Tongue (tissue), 2 donors: ENCODE results near the gene CIAO1. TPM values are rescaled to one million over a fixed set of nuclear protein-coding genes. Genes with fewer than 3 reads are reported as not detected.
"Not testable (repeated sequence)": the region's sequence is repeated elsewhere in the genome, so short reads cannot be mapped to it uniquely, and the experiment has no call there.

Experiments
- DNase-seq: peaks from one replicate; pipeline ENCODE4 v3.0.0-alpha.2; 2015
- total RNA-seq: library from RNA; depleted of rRNA; stranded (reverse); fragments of >200 nt; gene quantifications from one replicate; pipeline ENCODE4 v1.2.3, GENCODE V29; 2014

The CIAO1 gene
- 74.4 TPM for total RNA-seq

DNA sequence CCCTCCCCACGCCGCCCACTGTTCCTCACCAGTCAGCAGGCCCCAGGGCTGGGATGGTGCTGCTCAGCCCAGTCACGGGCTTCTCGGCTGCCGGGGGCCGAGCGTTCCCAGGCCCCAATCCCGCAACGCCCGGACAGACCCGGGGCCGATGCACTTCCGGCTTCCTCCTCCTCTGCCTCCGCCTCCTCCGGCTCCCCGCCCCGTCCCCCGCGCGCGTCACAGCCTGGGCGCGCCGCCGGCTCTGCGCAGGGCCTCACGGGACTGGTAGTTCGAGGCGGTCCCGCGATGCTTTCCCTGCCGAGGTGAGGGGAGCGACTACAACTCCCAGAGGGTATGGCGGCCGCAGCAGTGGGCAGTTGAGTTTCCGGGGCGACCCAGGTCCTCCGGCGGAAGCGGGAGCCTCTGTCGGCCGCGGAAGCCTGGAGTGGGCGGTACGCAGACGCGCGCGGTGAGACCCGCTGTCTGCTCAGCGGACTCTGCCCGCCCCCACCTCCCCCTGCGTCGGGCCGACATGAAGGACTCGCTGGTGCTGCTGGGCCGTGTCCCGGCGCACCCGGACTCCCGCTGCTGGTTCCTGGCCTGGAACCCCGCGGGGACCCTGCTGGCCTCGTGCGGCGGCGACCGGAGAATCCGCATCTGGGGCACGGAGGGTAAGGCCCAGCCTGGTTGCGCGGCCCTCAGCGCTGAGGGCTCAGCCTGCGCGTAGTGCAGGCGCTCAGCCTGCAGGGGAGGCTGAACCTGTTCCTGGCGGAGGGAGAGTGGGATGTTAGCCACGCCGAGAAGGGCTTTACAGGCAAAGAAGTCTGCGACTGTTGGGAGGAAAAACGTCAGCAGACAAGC is at the start of gene CIAO1, which contains the start of gene TMEM127:
Gene CIAO1, plus strand, starts transcription at position 386 of the 840 bp plus-strand sequence. Its CDS starts 126 bp downstream, at position 512.
Gene TMEM127, minus strand, starts transcription at position 158 of the 840 bp plus-strand sequence. CDS start 616 bp downstream, outside the sequence.
- peak; percentile 99 for DNase-seq

DNA sequence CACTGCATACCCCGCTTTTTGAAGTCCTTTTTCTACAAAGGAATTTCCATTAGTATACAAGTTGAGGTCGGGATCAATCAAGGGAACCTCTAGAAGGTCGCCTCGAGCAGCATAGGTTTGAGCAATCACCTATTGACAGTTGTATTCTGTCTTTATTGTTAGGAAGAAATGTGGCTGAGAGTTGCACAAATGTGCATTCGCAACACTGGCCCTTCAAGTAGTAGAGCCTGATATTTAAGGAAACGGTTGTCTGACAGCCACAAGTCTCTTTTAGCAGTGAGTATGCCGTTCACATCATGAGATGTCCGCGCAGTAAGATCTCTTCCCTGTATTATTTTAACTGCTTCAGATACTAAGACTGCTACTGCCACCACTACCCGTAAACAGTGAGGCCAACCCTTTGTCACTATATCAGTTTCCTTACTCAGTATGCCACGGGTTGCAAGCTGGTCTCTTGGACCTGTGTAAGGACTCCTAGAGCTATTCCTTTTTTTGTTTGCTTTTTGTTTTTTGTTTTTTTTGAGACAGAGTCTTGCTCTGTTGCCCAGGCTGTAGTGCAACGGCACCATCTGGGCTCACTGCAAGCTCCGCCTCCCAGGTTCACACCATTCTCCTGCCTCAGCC is 47.4 kb upstream of the CIAO1 start:
- DNase-seq: no peak

DNA sequence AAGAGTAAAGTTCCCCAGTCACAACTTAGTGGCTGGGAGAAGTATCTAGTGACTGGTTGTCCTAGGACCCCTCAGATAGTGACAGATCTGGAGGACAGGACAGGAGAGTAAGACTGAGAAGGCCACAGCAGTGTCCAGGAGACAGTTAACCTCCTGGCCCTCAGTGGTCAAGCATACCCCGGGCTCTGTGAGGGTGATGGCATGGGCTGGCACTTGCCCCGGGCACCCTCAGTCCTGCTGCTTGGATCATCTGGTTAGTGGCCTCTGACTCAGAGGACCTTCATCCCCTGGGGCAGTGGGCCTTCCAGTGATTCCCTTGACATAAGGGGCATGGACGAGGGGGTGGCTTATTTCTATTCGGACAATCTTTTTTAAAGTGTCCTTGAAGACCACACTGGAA is 46.1 kb upstream of the CIAO1 start:
- not testable (repeated sequence) for DNase-seq

DNA sequence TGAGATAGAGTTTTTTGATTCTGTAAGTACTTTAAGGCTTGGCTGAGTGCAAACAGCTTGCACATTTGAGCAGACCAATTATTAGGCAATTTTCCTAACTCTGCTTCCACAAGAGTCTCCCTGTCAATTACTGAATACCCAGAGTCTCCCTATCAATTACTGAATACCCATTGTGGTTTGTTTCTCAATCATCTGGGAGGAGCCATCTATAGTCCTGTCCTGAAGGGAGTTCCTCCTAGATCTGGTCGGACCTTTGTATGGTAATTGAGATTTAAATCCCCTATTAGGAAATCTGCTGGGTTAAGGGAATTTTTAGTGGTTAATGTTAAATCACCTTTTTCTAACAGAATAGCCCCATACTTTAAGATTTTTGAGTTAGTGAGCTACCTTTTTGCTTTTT is 44.9 kb upstream of the CIAO1 start:
- not testable (repeated sequence) for DNase-seq

DNA sequence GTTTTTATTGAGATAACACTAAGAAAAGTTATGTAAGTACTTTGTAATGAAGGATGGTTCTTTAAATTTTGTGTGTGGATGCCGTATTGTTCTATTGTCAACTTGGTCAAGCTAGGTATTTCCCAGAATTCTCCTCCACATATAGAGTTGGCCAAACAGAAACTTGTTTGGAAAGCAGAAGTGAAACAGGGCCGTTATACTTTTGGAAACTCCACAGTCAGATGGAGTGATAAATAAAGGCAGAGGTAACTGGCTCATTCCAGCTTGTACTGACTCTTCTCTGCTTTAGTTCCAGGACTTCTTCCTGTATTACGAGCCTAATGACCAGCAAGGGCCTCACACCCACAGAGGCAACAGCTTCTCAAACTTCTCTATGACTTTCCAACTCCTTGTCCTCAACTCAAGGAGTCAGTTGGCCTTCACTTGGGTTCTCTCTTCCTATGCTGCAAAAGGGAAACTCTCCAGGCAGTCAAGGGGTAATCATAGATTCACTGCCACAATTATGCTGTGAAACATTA is 41.0 kb upstream of the CIAO1 start:
- DNase-seq: no peak

DNA sequence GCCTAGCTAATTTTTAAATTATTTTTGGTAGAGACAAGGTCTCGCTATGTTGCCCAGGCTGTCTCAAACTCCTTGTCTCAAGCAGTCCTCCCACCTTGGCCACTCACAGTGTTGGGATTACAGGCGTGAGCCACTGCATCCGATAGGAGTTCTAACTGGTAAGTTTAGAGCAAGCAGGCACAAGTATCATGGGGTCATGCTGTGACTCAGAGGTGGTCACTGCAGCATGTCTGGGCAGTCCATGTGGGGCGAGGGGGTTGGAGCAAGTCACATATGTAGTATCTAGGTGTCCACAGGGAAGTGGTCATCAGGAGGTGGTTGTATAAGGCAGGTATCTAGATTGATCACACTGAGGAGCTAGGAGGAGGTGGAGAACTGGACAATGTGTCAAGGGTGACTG is 34.7 kb upstream of the CIAO1 start:
- DNase-seq: no peak

DNA sequence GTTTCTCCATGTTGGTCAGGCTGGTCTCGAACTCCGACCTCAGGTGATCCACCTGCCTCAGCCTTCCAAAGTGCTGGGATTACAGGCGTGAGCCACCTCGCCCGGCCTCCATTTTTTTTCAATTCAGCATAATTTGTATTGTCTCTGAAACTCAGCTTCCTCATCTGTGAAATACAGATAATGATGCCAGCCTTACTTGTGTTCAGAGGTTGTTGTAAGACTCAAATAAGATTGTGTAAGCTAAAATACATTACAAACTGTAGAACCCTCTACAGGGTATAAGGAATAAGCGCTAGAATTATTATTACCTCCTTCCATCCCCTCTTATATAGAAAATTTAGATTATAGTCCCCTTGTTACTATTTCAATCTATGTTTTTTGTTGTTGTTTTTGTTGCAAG is 32.6 kb upstream of the CIAO1 start:
- no peak for DNase-seq

DNA sequence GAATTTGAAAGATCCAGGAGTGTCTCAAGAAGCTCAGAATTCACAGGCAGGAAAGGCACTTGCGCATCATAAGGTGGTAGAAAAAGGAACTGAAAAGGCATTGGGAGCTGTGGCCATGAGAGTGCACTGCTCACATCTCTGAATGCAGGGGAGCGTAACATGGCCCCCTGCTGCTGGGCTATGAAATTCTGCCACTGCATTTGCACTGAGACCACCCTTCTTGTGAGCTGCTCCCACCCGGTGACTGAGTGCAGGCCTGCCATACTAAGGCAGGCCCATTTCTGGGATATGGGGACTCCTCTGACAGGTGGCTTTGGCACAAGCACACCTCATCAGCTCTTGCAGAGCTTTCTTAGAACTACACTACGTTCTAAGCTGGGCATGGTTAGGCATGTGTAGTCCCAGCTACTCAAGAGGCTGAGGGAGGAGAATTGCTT is 32.1 kb upstream of the CIAO1 start:
- no peak for DNase-seq

DNA sequence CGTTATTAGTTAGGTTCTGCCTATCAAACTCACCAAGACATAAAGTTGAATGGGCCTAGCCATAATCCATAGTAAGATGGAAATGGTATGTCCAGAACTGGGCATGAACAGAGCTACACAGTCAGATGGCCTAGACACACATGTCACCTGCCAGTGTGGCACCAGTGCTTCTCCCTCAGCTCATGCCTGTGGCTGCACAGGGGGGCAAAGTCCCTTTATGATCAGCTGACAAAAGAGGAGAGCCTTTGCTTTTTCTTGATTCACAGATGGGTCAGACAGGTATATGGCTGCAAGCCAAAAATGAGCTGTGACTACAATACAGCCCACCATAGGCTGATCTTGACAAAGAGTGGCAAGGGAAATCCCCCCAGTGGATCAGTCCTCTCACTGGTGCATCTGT is 29.1 kb upstream of the CIAO1 start:
- DNase-seq: no peak

DNA sequence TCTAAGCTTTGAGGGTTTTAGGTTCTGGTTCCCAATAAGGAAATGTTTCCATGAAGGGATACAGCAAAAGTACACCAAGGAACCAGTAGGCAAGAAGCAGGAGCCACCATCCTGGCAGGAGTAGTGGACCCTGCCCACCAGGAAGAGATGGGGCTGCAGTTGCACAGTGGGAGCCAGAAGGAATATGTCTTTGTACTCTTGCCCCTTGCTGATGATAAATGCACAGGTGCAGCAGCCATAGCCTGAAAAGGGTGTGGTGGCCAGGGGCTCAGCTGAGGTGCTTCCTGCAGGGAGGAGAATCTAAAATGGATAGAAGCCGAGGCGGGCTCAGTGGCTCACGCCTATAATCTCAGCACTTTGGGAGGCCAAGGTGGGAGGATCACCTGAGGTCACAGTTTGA is 27.8 kb upstream of the CIAO1 start:
- DNase-seq: no peak

DNA sequence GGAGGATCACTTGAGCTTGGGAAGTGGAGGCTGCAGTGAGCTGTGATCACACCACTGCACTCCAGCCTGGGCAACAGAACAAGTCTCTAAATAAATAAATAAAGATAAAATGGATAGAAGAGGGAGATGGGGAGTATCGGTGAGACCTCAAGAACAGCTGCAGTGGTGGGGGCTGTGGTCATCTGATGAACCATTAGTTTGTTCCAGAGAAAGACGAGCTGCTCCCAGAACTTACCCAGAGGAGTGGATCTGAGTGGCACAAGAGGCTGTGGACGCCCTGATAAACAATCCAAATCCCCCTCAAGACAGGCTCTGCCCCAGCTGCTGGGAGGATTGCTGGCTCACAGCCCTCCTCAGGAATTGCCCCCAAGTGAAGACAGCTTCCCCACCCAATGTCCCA is 26.9 kb upstream of the CIAO1 start:
- DNase-seq: peak; percentile 57

DNA sequence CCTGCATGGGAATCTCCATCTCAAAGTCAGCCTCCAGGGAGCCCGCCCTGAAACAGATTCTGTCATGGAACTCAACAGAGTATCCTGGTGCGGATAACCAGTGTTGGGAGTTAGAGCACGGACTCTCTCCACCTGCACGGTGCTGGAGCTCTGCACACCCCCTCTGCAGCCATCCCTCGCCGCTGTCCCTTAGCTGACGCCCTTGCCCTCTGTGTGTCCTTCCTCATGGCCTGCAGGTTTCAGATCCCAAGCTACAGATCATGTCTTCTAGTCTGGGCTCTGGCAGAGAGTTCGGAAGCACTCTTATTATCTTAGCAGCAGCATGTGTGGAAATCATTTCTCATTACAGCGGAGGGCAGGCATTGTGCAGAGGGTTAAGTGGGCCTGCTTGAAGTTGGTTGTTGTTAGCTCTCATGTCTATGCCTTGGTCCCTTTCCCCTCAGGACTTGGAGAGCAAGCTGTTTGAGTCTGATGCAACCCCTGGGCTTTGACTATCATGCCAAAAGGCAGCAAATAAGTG is 26.2 kb upstream of the CIAO1 start:
- no peak for DNase-seq

DNA sequence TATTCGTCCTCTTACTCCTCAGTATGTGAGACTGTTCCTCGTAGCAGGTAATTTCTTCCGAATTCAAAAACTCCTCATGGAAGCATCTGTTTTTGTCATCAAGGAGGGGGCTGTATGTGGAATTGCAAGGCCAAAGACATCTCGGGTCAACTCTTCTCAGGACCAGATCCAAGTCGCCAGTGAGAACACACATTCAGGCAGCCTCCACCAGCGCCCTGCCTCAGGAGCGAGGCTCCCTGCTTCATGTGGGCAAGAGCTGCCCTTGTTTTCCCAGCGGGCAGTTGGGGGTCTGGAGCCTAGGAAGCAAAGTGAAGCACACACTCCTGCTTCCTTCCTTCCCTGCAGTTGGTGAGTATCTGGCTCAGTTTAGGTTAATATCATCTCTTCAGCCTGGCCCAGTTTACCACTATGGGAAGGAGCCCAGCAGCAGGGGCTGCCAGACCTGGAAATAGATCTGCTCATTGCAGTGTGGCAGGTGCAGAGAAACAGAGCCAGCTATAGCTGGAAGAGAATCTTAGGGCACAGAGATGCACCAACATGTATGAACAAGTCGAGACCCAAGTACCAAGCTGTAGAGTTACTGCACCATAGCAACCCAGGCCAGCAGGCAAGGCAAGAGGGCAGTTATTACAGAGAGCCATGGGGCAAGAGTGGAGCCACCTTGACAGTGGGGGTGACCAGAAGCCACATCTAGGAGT is 25.5 kb upstream of the CIAO1 start:
- peak; percentile 38 for DNase-seq

DNA sequence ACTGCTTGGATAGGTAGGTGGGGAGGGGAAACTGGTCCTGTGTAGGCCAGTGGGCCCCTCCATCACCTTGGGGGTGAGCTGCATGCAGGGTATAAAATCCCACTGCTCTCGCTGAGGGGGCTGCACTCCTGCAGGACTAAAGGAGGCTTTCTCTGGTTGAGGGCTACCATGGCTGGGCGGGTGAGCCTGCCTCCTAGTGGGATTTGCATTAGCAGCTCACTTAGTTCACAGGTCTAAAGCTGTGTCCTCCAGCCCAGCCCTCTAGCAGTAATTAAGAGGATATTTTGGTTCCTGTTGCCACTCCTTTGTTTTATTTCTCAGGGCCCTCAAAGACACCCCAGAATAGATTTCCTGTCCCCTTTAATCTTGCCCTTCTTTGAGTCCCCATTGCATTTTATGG is 24.8 kb upstream of the CIAO1 start:
- DNase-seq: no peak

DNA sequence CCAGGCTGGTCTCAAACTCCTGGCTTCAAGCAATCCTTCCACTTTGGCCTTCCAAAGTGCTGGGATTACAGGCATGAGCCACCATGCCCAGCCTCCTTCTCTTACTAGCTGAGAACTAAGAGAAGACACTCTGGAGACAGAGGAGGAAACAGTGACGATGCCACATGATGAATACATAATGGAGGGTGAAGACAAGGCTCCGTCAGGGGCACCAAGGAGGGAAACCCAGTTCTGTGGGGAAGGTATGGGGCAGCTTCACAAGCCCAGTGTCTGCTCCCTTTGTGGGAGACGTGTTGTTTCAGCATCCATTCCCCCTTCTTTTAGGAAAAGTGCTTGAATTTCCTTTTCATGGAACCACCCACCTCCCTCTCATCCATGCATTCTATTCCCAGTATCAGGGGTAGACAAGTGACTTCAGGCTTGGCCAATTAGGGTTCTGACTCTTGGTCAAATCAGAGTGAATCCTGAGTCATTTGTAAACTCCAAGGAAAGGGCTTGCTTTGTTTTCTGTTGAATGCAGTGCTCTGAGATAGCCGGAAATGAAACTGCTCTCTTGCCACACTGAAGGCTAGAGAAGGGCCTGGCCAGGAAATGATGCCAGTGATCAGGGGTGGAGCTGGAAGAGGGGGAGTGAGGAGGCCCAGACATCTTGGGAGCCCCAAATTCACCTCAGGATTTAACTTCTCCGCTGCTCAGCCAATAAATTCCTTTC is 24.0 kb upstream of the CIAO1 start:
- no peak for DNase-seq

DNA sequence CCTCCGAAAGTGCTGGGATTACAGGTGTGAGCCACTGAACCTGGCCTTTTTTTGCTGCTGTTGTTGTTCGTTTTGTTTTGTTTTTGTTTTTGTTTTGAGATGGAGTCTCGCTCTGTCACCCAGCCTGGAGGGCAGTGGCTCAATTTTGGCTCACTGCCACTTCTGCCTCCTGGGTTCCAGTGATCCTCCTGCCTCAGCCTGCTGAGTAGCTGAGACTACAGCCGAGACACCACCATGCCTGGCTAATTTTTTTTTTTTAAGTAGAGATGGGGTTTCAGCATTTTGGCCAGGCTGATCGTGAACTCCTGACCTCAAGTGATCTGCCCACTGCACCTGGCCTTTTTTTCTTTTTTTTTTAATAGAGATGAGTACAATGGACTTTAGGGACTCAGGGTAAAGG is 22.2 kb upstream of the CIAO1 start:
- no peak for DNase-seq

DNA sequence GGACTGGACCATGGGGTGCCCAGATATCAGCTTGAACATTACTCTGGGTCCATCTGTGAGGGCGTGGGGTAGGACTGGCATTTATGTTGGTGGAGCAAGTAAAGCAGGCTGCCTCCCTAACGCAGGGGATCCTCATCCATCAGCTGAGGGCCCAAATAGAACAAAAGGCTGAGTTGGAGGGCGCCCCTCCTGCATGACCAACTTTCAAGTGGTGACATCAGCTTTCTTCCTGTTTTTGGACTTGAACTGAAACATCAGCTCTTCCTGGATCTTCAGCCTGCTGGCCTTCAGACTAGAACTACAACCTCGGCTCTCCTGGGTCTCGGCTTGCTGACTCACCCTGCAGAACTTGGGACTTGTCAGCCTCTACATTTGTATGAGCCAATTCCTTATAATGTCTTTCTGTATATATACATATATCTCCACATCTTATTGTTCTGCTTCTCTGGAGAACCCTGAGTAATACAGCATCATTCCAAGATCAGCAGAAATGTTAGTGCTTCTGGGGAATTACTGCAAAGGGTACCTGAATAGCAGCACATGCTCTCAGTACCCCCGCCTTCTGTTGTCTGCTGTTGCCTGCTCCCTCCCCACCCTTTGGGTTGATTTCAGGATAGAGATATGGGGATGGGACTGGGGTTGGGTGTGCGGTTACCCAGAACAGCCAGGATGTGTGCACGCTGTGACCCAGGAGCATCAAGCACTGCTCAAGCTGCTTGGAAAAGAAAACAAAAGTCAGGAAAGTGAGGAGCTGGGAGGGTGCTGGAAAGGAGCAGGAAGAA is 20.2 kb upstream of the CIAO1 start:
- no peak for DNase-seq

DNA sequence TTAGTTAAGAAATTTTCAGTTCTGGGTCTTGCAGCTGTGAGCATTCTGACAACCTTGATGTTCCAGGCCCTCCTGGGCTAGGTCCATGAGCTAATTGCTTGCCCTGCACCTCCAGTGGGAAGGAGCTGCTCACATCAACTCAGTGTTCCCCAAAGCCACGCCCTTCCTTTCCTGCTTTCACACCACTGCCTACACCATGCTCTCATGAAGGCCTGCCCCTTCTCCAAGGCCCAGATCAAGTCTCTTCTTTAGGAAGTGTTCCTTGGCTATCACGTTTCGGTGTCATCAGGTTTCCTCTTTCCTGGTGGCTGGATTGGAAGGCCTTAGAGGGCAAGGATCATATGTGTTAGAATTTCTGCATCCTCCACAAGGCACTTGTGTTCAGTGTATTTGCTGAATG is 19.0 kb upstream of the CIAO1 start:
- no peak for DNase-seq

DNA sequence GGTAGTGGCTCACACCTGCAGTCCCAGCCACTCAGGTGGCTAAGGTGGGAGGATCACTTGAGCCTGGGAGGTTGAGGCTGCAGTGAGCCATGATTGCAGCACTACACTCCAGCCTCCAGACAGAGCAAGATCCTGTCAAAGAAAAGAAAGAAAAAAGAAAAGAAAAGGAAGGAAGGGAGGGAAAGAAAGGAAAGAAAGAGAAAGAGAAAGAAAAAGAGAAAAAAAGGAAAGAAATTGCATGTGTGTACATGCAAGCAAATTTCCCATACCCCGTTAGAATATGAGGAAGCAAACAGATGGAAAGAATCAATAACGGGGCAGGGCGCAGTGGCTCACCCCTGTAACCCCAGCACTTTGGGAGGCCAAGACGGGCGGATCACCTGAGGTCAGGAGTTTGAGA is 18.1 kb upstream of the CIAO1 start:
- DNase-seq: no peak

DNA sequence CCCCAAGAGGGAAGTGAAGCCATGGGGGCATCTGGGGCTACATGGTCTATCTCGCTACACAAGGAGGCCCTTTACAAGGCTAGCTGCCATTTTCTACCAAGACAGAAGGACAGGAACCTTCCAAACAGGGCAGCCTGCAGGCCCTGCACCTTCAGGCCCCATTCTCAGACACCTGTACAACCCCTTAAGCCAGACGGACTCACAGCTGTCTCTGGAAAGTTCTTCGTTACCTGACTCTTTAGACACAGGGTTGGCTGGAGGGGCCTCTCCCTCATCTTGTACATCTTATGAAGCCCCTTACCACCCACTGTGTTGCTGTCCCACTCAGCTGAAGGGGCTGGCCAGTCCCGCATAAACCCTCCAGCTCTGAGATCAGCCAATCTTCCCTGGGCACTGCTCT is 17.4 kb upstream of the CIAO1 start:
- DNase-seq: no peak

DNA sequence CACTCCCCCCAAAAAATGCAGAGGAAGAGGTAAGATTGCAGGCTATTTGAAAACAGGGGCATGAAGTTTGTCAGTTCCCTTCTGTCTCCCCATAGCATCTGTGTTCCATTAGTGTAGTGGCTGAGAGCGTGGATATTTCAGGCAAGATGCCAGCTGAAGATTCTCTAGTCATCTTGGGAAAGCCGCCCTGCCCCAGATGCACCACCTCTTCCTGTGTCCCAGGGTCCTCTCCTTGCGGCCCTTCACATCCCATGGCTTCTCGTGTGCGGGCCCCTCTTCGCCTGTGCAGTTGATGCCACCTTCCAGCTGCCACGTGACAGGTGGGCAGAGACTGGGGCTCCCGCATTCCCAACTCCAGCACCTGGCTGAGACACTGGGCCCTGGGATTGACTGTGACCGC is 16.4 kb upstream of the CIAO1 start:
- DNase-seq: peak; percentile 77
